Trophoblast cell (in vitro differentiated cells and primary cell): ENCODE measurements around the gene STXBP6.

ENCODE experiments used
- DNase-seq, 2 donors: peaks; one replicate each; pipeline ENCODE4 v3.0.0-alpha.2; 2016
- H2AFZ ChIP-seq: 2 replicates; pipeline ENCODE4 v1.6.1; 2013; ENCODE audit warnings: low read length, moderate library complexity, mild to moderate bottlenecking; ENCODE audit not compliant: insufficient read depth, poor library complexity
- H2AK5ac ChIP-seq: 2 replicates; pipeline ENCODE4 v1.6.1; 2013; ENCODE audit warnings: mild to moderate bottlenecking, low read length
- H2BK120ac ChIP-seq: 2 replicates; pipeline ENCODE4 v1.6.1; 2013; ENCODE audit warnings: low read length, mild to moderate bottlenecking, moderate library complexity; ENCODE audit not compliant: insufficient read depth, poor library complexity
- H2BK12ac ChIP-seq: 2 replicates; pipeline ENCODE4 v1.6.1; 2013; ENCODE audit warnings: mild to moderate bottlenecking, low read length, moderate library complexity
- H2BK5ac ChIP-seq: 2 replicates; pipeline ENCODE4 v1.6.1; 2013; ENCODE audit warnings: low read length, low read depth, moderate library complexity, mild to moderate bottlenecking; ENCODE audit not compliant: poor library complexity
- H3K14ac ChIP-seq: 2 replicates; pipeline ENCODE4 v1.6.1; 2013; ENCODE audit warnings: mild to moderate bottlenecking, low read length
- H3K18ac ChIP-seq: 2 replicates; pipeline ENCODE4 v1.6.1; 2013; ENCODE audit warnings: mild to moderate bottlenecking, low read length
- H3K23ac ChIP-seq: 2 replicates; pipeline ENCODE4 v1.6.1; 2013; ENCODE audit warnings: low read length
- H3K27ac ChIP-seq: 2 replicates; pipeline ENCODE4 v1.5.1; 2013; ENCODE audit warnings: low read depth, mild to moderate bottlenecking, inconsistent platforms, low read length, moderate library complexity
- H3K27me3 ChIP-seq: 2 replicates; pipeline ENCODE4 v1.6.1; 2013; ENCODE audit warnings: inconsistent platforms, mild to moderate bottlenecking, low read length, moderate library complexity; ENCODE audit not compliant: insufficient read depth
- H3K36me3 ChIP-seq, 2 experiments: 1 replicate in 1 of 2; 2 replicates in 1 of 2; pipeline ENCODE4 v1.6.1; 2013; ENCODE audit warnings: low read length in 2 of 2, mild to moderate bottlenecking in 2 of 2, moderate library complexity in 1 of 2; ENCODE audit not compliant: insufficient read depth in 2 of 2, control insufficient read depth in 1 of 2
- H3K4ac ChIP-seq: 2 replicates; pipeline ENCODE4 v1.6.1; 2013; ENCODE audit warnings: low read depth, mild to moderate bottlenecking, low read length, moderate library complexity
- H3K4me1 ChIP-seq, 2 experiments: 1 replicate in 1 of 2; 2 replicates in 1 of 2; pipeline ENCODE4 v1.6.1; 2013; ENCODE audit warnings: low read length in 2 of 2, mild to moderate bottlenecking in 2 of 2, moderate library complexity in 1 of 2; ENCODE audit not compliant: insufficient read depth in 2 of 2, control insufficient read depth in 1 of 2
- H3K4me2 ChIP-seq: 2 replicates; pipeline ENCODE4 v1.6.1; 2013; ENCODE audit warnings: inconsistent platforms, mild to moderate bottlenecking, low read length, moderate library complexity
- H3K4me3 ChIP-seq: 2 replicates; pipeline ENCODE4 v1.5.1; 2013; ENCODE audit warnings: mild to moderate bottlenecking, low read depth, low read length, inconsistent platforms
- H3K79me1 ChIP-seq: one replicate; pipeline ENCODE4 v1.6.1; 2013; ENCODE audit warnings: low read length
- H3K79me2 ChIP-seq: 2 replicates; pipeline ENCODE4 v1.6.1; 2013; ENCODE audit warnings: low read length, mild to moderate bottlenecking; ENCODE audit not compliant: control insufficient read depth, insufficient read depth, poor library complexity
- H3K9ac ChIP-seq: 2 replicates; pipeline ENCODE4 v1.6.1; 2013; ENCODE audit warnings: mild to moderate bottlenecking, low read length
- H3K9me3 ChIP-seq: 2 replicates; pipeline ENCODE4 v1.6.1; 2013; ENCODE audit warnings: low read depth, mild to moderate bottlenecking, control low read depth, inconsistent platforms, low read length; ENCODE audit not compliant: insufficient read depth
- H4K12ac ChIP-seq: 2 replicates; pipeline ENCODE4 v1.6.1; 2013; ENCODE audit warnings: low read depth, mild to moderate bottlenecking, low read length, moderate library complexity
- H4K8ac ChIP-seq: 2 replicates; pipeline ENCODE4 v1.6.1; 2013; ENCODE audit warnings: low read depth, mild to moderate bottlenecking, low read length, moderate library complexity
- H4K91ac ChIP-seq: one replicate; pipeline ENCODE4 v1.6.1; 2013; ENCODE audit warnings: low read depth, mild to moderate bottlenecking, low read length, moderate library complexity
- WGBS: extraction: QIAGEN DNeasy Blood & Tissue Kit; methylation state at CpG from one replicate; pipeline ENCODE4 v1.1.7; 2013; ENCODE audit warnings: missing lambda C conversion rate; ENCODE audit not compliant: insufficient read length, insufficient coverage; ENCODE audit errors: extremely low coverage; 5-methylcytosine and 5-hydroxymethylcytosine counted together

Gene STXBP6

DNA sequence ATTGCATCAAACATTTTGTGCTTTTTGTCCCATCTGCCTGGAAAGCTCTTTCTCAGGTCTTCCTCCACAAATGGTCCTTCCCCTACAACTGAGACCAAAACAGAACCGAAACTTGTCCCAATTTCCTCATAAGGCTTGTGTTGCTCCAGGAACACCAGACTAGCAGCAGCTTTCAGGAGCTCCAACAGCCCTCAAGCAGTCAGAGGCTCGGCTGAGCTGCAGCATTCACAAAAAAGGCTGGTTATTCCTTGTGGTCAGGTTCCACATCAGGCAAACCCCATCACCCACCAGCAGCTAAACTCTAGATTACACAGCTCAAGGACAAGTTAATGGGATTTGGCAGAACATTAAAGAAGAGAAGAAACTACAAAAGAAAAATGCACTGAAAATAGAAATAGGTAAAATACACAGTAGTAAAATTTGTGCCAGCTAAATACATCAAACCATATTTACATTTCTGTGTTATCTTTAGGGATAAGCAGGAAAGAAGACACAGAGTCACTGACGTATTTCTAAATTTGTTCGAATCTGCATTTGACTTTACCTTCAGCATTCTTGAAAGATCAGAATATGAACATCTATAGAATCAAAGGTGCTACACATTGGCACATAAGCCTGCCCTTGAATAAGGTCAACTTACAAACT is 141.2 kb downstream of the STXBP6 start:
- Histone ChIP-seq H3K4me1 (no peaks in the 10 kb centered on the region), H3K4me3 (no peak overlapping the region), H2AK5ac (no peak overlapping the region), H3K9ac (no peak overlapping the region), H2BK5ac (no peak overlapping the region), H3K18ac (no peak overlapping the region), H3K23ac (no peak overlapping the region), H3K79me1 (no peaks in the 10 kb centered on the region), H3K14ac (no peak overlapping the region), H3K9me3 (no peaks in the 10 kb centered on the region), H4K91ac (no peak overlapping the region), H3K79me2 (no peaks in the 10 kb centered on the region), H2AFZ (no peak overlapping the region), H3K36me3 (no peaks in the 10 kb centered on the region), H4K8ac (no peak overlapping the region), H2BK120ac (no peak overlapping the region), H3K4me2 (no peak overlapping the region), H2BK12ac (no peak overlapping the region), H3K27me3 (no peaks in the 10 kb centered on the region), H3K27ac (no peak overlapping the region), H4K12ac (no peak overlapping the region), H3K4ac (no peak overlapping the region)
- peak in 1 of 2 donors; percentile 1 for DNase-seq
- no CpG with 5 or more reads among the region's 4 CpGs for WGBS

GRCh38 chr14:24904533-24904932 is 145.4 kb downstream of the STXBP6 start:
- no CpG with 5 or more reads among the region's 2 CpGs for WGBS
- no peaks in the 10 kb centered on the region for H3K27me3 ChIP-seq
- no peaks in the 10 kb centered on the region for H3K79me1 ChIP-seq
- no peak overlapping the region for H4K91ac ChIP-seq
- no peak overlapping the region for H3K27ac ChIP-seq
- no peak overlapping the region for H3K14ac ChIP-seq
- no peak overlapping the region for H3K18ac ChIP-seq
- no peaks in the 10 kb centered on the region for H3K79me2 ChIP-seq
- no peaks in the 10 kb centered on the region for H3K36me3 ChIP-seq
- no peaks in the 10 kb centered on the region for H3K9me3 ChIP-seq
- H3K9ac ChIP-seq, result no peak overlapping the region
- H3K4ac ChIP-seq, result no peak overlapping the region
- no peak overlapping the region for H2BK120ac ChIP-seq
- no peak overlapping the region for H2AK5ac ChIP-seq
- H3K4me3 ChIP-seq, result no peak overlapping the region
- no peak overlapping the region for H4K12ac ChIP-seq
- H3K23ac ChIP-seq, result no peak overlapping the region
- no peak overlapping the region for H4K8ac ChIP-seq
- H2BK12ac ChIP-seq, result no peak overlapping the region
- no peak overlapping the region for H2AFZ ChIP-seq
- no peak overlapping the region for H2BK5ac ChIP-seq
- no peak for DNase-seq
- no peaks in the 10 kb centered on the region for H3K4me1 ChIP-seq
- no peak overlapping the region for H3K4me2 ChIP-seq

DNA sequence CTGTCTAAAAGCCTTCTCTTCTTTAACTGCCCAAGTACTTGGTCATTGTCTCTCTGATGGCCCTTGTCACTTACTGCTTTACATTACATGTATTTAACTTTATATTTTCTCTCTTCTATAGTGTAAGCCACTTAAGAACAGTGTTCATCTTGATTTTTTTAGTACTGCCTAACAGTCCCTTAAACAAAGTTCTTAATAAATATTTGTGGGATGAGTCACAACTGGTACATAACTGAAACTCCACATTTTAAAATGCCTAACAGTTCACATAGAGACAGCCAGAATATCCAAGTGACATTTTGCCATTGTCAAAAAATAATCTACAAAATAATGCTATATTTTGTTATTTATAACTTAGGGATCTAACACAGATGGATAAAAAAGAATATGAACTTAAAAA is 146.6 kb downstream of the STXBP6 start:
- H3K14ac ChIP-seq, result no peak overlapping the region
- H3K9ac ChIP-seq, result no peak overlapping the region
- no peak overlapping the region for H2BK5ac ChIP-seq
- H3K79me1 ChIP-seq, result no peaks in the 10 kb centered on the region
- H2AK5ac ChIP-seq, result no peak overlapping the region
- H2AFZ ChIP-seq, result no peak overlapping the region
- H3K36me3 ChIP-seq, result no peaks in the 10 kb centered on the region
- no peak overlapping the region for H4K12ac ChIP-seq
- no peak overlapping the region for H2BK12ac ChIP-seq
- no peak overlapping the region for H4K91ac ChIP-seq
- H3K9me3 ChIP-seq, result no peaks in the 10 kb centered on the region
- no peaks in the 10 kb centered on the region for H3K79me2 ChIP-seq
- H4K8ac ChIP-seq, result no peak overlapping the region
- DNase-seq, result no peak
- H2BK120ac ChIP-seq, result no peak overlapping the region
- H3K27ac ChIP-seq, result no peak overlapping the region
- H3K4me3 ChIP-seq, result no peak overlapping the region
- H3K18ac ChIP-seq, result no peak overlapping the region
- H3K4me2 ChIP-seq, result no peak overlapping the region
- no peak overlapping the region for H3K4ac ChIP-seq
- H3K4me1 ChIP-seq, result no peaks in the 10 kb centered on the region
- no peak overlapping the region for H3K23ac ChIP-seq
- no peaks in the 10 kb centered on the region for H3K27me3 ChIP-seq

GRCh38 chr14:24900269-24901100 is 149.5 kb downstream of the STXBP6 start:
- H3K23ac ChIP-seq, result no peak overlapping the region
- DNase-seq, result no peak
- H3K9me3 ChIP-seq, result no peaks in the 10 kb centered on the region
- no peak overlapping the region for H2AK5ac ChIP-seq
- no peak overlapping the region for H4K91ac ChIP-seq
- H3K79me1 ChIP-seq, result no peaks in the 10 kb centered on the region
- H3K27ac ChIP-seq, result no peak overlapping the region
- H3K36me3 ChIP-seq, result no peaks in the 10 kb centered on the region
- H3K4ac ChIP-seq, result no peak overlapping the region
- WGBS, result no CpG with 5 or more reads among the region's 6 CpGs
- no peak overlapping the region for H2BK5ac ChIP-seq
- H2BK120ac ChIP-seq, result no peak overlapping the region
- no peak overlapping the region for H3K9ac ChIP-seq
- H3K4me1 ChIP-seq, result no peaks in the 10 kb centered on the region
- H4K12ac ChIP-seq, result no peak overlapping the region
- H4K8ac ChIP-seq, result no peak overlapping the region
- no peak overlapping the region for H3K18ac ChIP-seq
- H3K14ac ChIP-seq, result no peak overlapping the region
- no peaks in the 10 kb centered on the region for H3K27me3 ChIP-seq
- H3K4me2 ChIP-seq, result no peak overlapping the region
- no peak overlapping the region for H3K4me3 ChIP-seq
- no peaks in the 10 kb centered on the region for H3K79me2 ChIP-seq
- H2AFZ ChIP-seq, result no peak overlapping the region
- no peak overlapping the region for H2BK12ac ChIP-seq
